Measurements from ENCODE around the gene ITGA6. TPM values are rescaled to one million over a fixed set of nuclear protein-coding genes. Genes with fewer than 3 reads are reported as not detected.

ITGA6 gene
- total RNA-seq, 1 experiment from 2014 or later = 78.3 TPM

DNA sequence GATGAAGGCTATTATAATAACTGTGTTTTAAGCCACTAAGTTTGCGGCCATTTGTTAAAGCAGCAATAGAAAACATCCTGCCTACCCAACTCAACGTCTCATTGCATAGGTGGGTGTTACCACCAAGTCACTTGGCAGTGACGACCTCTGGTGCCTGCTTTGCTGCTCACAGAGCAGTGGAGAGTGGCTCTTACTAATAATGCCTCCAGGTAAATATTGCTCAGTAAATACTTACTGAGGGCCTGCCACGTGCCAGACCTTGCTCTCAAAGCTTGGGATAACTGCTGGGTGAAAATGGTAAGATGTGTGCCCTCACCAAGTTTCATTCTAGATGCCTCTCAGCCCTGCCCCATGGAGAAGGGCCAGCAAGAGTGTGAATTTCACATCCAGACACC, 27.7 kb downstream of the ITGA6 start:
- peak overlapping the region in 2 of 3 experiments; percentile 37 to 54; a peak in 3 of 7 replicates for H3K27ac Mint-ChIP-seq
- WGBS (ENCODE audit: extremely low coverage, insufficient read length, low lambda C conversion rate) = no CpG with 5 or more reads among the region's 4 CpGs
- Histone ChIP-seq H3K27me3 (ENCODE audit: insufficient read depth, low read length) (no peaks in the 10 kb centered on the region), H4K8ac (replicated peaks; ENCODE audit: insufficient read length, low read depth, low read length) (no peak overlapping the region), H2BK120ac (ENCODE audit: low read depth, low read length, poor library complexity, severe bottlenecking) (no peak overlapping the region), H3K4me2 (ENCODE audit: insufficient read depth, insufficient read length, low read length) (no peak overlapping the region), H2BK20ac (ENCODE audit: low read depth, low read length, poor library complexity, severe bottlenecking) (no peak overlapping the region), H2AK5ac (ENCODE audit: insufficient read length, low read length) (no peak overlapping the region), H3K23ac (ENCODE audit: insufficient read length, low read depth, low read length) (no peak overlapping the region), H3K14ac (ENCODE audit: insufficient read depth, low read length) (no peak overlapping the region), H3K79me2 (ENCODE audit: insufficient read depth, low read length) (peaks cover 11% of the 10 kb centered on the region), H4K91ac (ENCODE audit: insufficient read length, low read depth, low read length) (no peak overlapping the region), H4K5ac (ENCODE audit: insufficient read length, low read depth, low read length) (no peak overlapping the region), H3T11ph (ENCODE audit: low read length) (no peak overlapping the region), H3K79me1 (ENCODE audit: insufficient read depth, low read depth, low read length, poor library complexity, severe bottlenecking) (peaks cover 2% of the 10 kb centered on the region), H3K23me2 (ENCODE audit: insufficient read length, low read depth, low read length, poor library complexity, severe bottlenecking) (no peaks in the 10 kb centered on the region), H3K56ac (ENCODE audit: insufficient read length, low read depth, low read length) (no peak overlapping the region), H3K27ac (ENCODE audit: insufficient read length, low read depth, low read length) (no peak overlapping the region), H3K9ac (ENCODE audit: extremely low read depth, insufficient read length, low read length) (no peak overlapping the region), H3K9me3 (ENCODE audit: control insufficient read depth, low read depth, low read length) (no peaks in the 10 kb centered on the region), H2BK15ac (ENCODE audit: low read depth, low read length) (no peak overlapping the region), H3K18ac (ENCODE audit: insufficient read length, low read depth, low read length) (no peak overlapping the region), H4K20me1 (ENCODE audit: control insufficient read depth, insufficient read depth, insufficient read length) (no peaks in the 10 kb centered on the region), H2AFZ (ENCODE audit: low read length) (no peak overlapping the region), H3K4ac (ENCODE audit: low read depth, low read length) (no peak overlapping the region), H2BK12ac (ENCODE audit: insufficient read length, low read depth, low read length) (no peak overlapping the region), H2BK5ac (ENCODE audit: insufficient read length, low read length) (no peak overlapping the region), H3K4me1 (ENCODE audit: insufficient read depth, low read length) (peaks cover 18% of the 10 kb centered on the region)
- H3K9me3 Mint-ChIP-seq = no peaks in the 10 kb centered on the region
- no peak for TF ChIP-seq CTCF (conservative IDR thresholded peaks at IDR 0.05)
- no peaks in the 10 kb centered on the region for H3K27me3 Mint-ChIP-seq (ENCODE audit: low read depth)
- H3K4me1 Mint-ChIP-seq = peaks cover 72 to 78% of the 10 kb centered on the region in 2 experiments
- peaks cover 4 to 12% (median 9%) of the 10 kb centered on the region in 3 experiments; a peak in 5 of 7 replicates for H3K36me3 Mint-ChIP-seq (ENCODE audit: insufficient read depth in 1 of 3, low read depth in 3 of 3)
- no peak overlapping the region for H3K4me3 Mint-ChIP-seq
- no peak for DNase-seq

All from H9 (cell line).